SK-N-SH treated with all-trans-retinoic acid at 6 μM for 48 hours (cell line): Measurements from ENCODE around the gene LGMN.

ENCODE experiments used
- ARNTL ChIP-seq: fragments of 450-650 bp; formaldehyde crosslinking; IDR thresholded peaks from 2 replicates; pipeline ENCODE4 v1.5.0; 2020; ENCODE audit warnings: low read depth, mild to moderate bottlenecking, moderate library complexity, borderline replicate concordance
- CSDC2 ChIP-seq: fragments of 250-450 bp; sonication (Bioruptor Pico); IDR thresholded peaks from 2 replicates; pipeline ENCODE4 v1.5.0; 2020; ENCODE audit warnings: mild to moderate bottlenecking, moderate library complexity
- GLIS3 ChIP-seq: fragments of 250-450 bp; sonication (Bioruptor Pico); IDR thresholded peaks from 2 replicates; pipeline ENCODE4 v1.5.0; 2020; ENCODE audit warnings: mild to moderate bottlenecking, moderate library complexity
- PATZ1 ChIP-seq: fragments of 250-450 bp; sonication (Bioruptor Pico); IDR thresholded peaks from 2 replicates; pipeline ENCODE4 v1.8.0; 2020; ENCODE audit warnings: mild to moderate bottlenecking, moderate library complexity, borderline replicate concordance
- RARB ChIP-seq: fragments of 250-450 bp; sonication (Bioruptor Pico); IDR thresholded peaks from 2 replicates; pipeline ENCODE4 v1.8.0; 2021; ENCODE audit warnings: mild to moderate bottlenecking, moderate library complexity
- TSHZ2 ChIP-seq: fragments of 250-450 bp; sonication (Bioruptor Pico); IDR thresholded peaks from 2 replicates; pipeline ENCODE4 v1.5.0; 2020; ENCODE audit warnings: mild to moderate bottlenecking, moderate library complexity
- ZC3H10 ChIP-seq: fragments of 250-450 bp; sonication (Bioruptor Pico); IDR thresholded peaks from 2 replicates; pipeline ENCODE4 v1.5.1; 2021; ENCODE audit warnings: mild to moderate bottlenecking, moderate library complexity
- ZFP30 ChIP-seq: fragments of 450-650 bp; formaldehyde crosslinking; IDR thresholded peaks from 2 replicates; pipeline ENCODE4 v1.5.0; 2022; ENCODE audit warnings: mild to moderate bottlenecking, moderate library complexity

GRCh38 chr14:92702441-92702918 is 45.9 kb downstream of the LGMN start:
- TF ChIP-seq ZFP30 (CRISPR knock-in tag) (no peak), PATZ1 (CRISPR knock-in tag) (no peak), TSHZ2 (no peak), CSDC2 (CRISPR knock-in tag) (no peak), GLIS3 (CRISPR knock-in tag) (no peak), RARB (CRISPR knock-in tag) (no peak), ARNTL (no peak), ZC3H10 (CRISPR knock-in tag) (no peak)
